H1 (cell line): ENCODE measurements around the gene ATXN7. TPM values are rescaled to one million over a fixed set of nuclear protein-coding genes. Genes with fewer than 3 reads are reported as not detected.

ENCODE experiments used
- CTCF ChIA-PET: fragments of 300-600 bp; sonication (Branson Sonifier 250); formaldehyde crosslinking; loops from one replicate; lab custom pipeline; 2021; ENCODE audit not compliant: partially characterized antibody; lab: Charles Lee
- POLR2A ChIA-PET: fragments of 300-600 bp; sonication (Branson Sonifier 250); formaldehyde crosslinking; loops from one replicate; lab custom pipeline; 2021; ENCODE audit warnings: inconsistent platforms; ENCODE audit not compliant: partially characterized antibody; lab: Charles Lee
- DNase-seq, 2 experiments: peaks; one replicate each; pipeline versions ENCODE4 v3.0.0 to v3.0.0-alpha.2; 2010 to 2022; ENCODE audit warnings: low spot score in 2 of 2, low read depth in 1 of 2, mixed read lengths in 1 of 2
- FAIRE-seq: peaks from 2 replicates; lab custom pipeline; 2011; peaks lifted over from hg19 to GRCh38; lab: Jason Lieb, UNC
- H2AFZ ChIP-seq: 2 replicates; pipeline ENCODE4 v1.8.1; 2012; ENCODE audit warnings: low read length, inconsistent platforms
- H2AK5ac ChIP-seq: 2 replicates; pipeline ENCODE4 v1.6.1; 2013; ENCODE audit warnings: low read depth, low read length
- H2BK120ac ChIP-seq: replicated peaks from 2 replicates; pipeline ENCODE3; 2013; ENCODE audit warnings: low read depth, low read length, inconsistent platforms
- H2BK12ac ChIP-seq: 2 replicates; pipeline ENCODE4 v1.6.1; 2013; ENCODE audit warnings: low read depth, low read length
- H2BK15ac ChIP-seq: 2 replicates; pipeline ENCODE4 v1.6.1; 2013; ENCODE audit warnings: low read length
- H2BK20ac ChIP-seq: 2 replicates; pipeline ENCODE4 v1.6.1; 2013; ENCODE audit warnings: low read length
- H2BK5ac ChIP-seq: 2 replicates; pipeline ENCODE4 v1.6.1; 2013; ENCODE audit warnings: low read depth, low read length
- H3K14ac ChIP-seq: 2 replicates; pipeline ENCODE4 v1.6.1; 2013; ENCODE audit warnings: inconsistent platforms; ENCODE audit not compliant: insufficient read length
- H3K18ac ChIP-seq: 2 replicates; pipeline ENCODE4 v1.6.1; 2013; ENCODE audit warnings: low read length; ENCODE audit errors: extremely low read depth
- H3K23ac ChIP-seq: 2 replicates; pipeline ENCODE4 v1.6.1; 2013; ENCODE audit warnings: inconsistent platforms; ENCODE audit not compliant: insufficient read length
- H3K23me2 ChIP-seq: 2 replicates; pipeline ENCODE4 v1.6.1; 2013; ENCODE audit warnings: low read depth, low read length
- H3K27ac ChIP-seq: 2 replicates; pipeline ENCODE4 v1.6.1; 2011; ENCODE audit warnings: low read depth, low read length, inconsistent platforms
- H3K27me3 ChIP-seq, 4 experiments: replicated peaks in 1 of 4; 1 replicate in 1 of 4; 2 replicates in 3 of 4; pipeline versions ENCODE4 v1.6.1 to v1.8.1; 2011 to 2013; ENCODE audit warnings: low read length in 3 of 4, mild to moderate bottlenecking in 3 of 4, inconsistent platforms in 2 of 4, mixed read lengths in 2 of 4, moderate library complexity in 1 of 4; ENCODE audit not compliant: control insufficient read depth in 3 of 4, insufficient read depth in 3 of 4; ENCODE audit errors: extremely low read depth in 1 of 4
- H3K36me3 ChIP-seq, 4 experiments: 2 replicates each; pipeline versions ENCODE4 v1.6.1 to v1.8.1; 2011 to 2013; ENCODE audit warnings: mild to moderate bottlenecking in 4 of 4, low read length in 3 of 4, moderate library complexity in 2 of 4, control low read depth in 1 of 4, inconsistent platforms in 1 of 4; ENCODE audit not compliant: insufficient read depth in 4 of 4, control insufficient read depth in 2 of 4
- H3K4ac ChIP-seq: replicated peaks from 2 replicates; pipeline ENCODE3; 2013; ENCODE audit warnings: low read length, low read depth, mixed read lengths, inconsistent platforms; ENCODE audit not compliant: insufficient read length
- H3K4me1 ChIP-seq, 4 experiments: replicated peaks in 1 of 4; 1 replicate in 1 of 4; 2 replicates in 3 of 4; pipeline versions ENCODE4 v1.6.1 to v1.8.1; 2011 to 2013; ENCODE audit warnings: low read length in 3 of 4, inconsistent platforms in 2 of 4, mixed read lengths in 1 of 4; ENCODE audit not compliant: insufficient read depth in 4 of 4, control insufficient read depth in 3 of 4
- H3K4me2 ChIP-seq, 2 experiments: 2 replicates each; pipeline versions ENCODE4 v1.6.1 to v1.8.1; 2011 to 2013; ENCODE audit warnings: low read depth in 2 of 2, low read length in 2 of 2, control low read depth in 1 of 2, inconsistent platforms in 1 of 2, mild to moderate bottlenecking in 1 of 2; ENCODE audit not compliant: insufficient read depth in 1 of 2
- H3K4me3 ChIP-seq, 4 experiments: fragments of 200-600, 300-600 bp in 1 of 4; sonication (generic), shearing (Covaris generic), sonication (Bioruptor Twin) in 1 of 4; 2 replicates each; pipeline versions ENCODE4 v1.5.1 to v1.8.1; 2011 to 2016; ENCODE audit warnings: low read length in 4 of 4, low read depth in 3 of 4, control low read depth in 2 of 4, inconsistent platforms in 2 of 4, mild to moderate bottlenecking in 2 of 4, mixed read lengths in 1 of 4, moderate library complexity in 1 of 4; ENCODE audit not compliant: insufficient read depth in 2 of 4; ENCODE audit errors: extremely low read depth in 1 of 4
- H3K56ac ChIP-seq: replicated peaks from 2 replicates; pipeline ENCODE3; 2013; ENCODE audit warnings: low read depth, mild to moderate bottlenecking, mixed read lengths, low read length, inconsistent platforms; ENCODE audit not compliant: insufficient read length
- H3K79me1 ChIP-seq: 2 replicates; pipeline ENCODE4 v1.6.1; 2013; ENCODE audit warnings: low read depth, low read length, control low read depth
- H3K79me2 ChIP-seq, 2 experiments: 2 replicates each; pipeline versions ENCODE4 v1.6.1 to v1.8.1; 2012 to 2013; ENCODE audit warnings: low read length in 2 of 2, mild to moderate bottlenecking in 2 of 2, inconsistent platforms in 1 of 2; ENCODE audit not compliant: insufficient read depth in 2 of 2, control insufficient read depth in 1 of 2
- H3K9ac ChIP-seq, 4 experiments: replicated peaks in 1 of 4; 1 replicate in 1 of 4; 2 replicates in 3 of 4; pipeline versions ENCODE4 v1.6.1 to v1.8.1; 2011 to 2013; ENCODE audit warnings: low read depth in 3 of 4, low read length in 3 of 4, control low read depth in 2 of 4, mild to moderate bottlenecking in 2 of 4, moderate library complexity in 2 of 4, inconsistent platforms in 1 of 4; ENCODE audit errors: extremely low read depth in 1 of 4
- H3K9me3 ChIP-seq, 2 experiments: 2 replicates each; pipeline versions ENCODE4 v1.6.1 to v1.8.1; 2012 to 2013; ENCODE audit warnings: mild to moderate bottlenecking in 2 of 2, moderate library complexity in 2 of 2, control low read depth in 1 of 2, inconsistent platforms in 1 of 2, low read depth in 1 of 2, low read length in 1 of 2, mixed read lengths in 1 of 2; ENCODE audit not compliant: insufficient read depth in 2 of 2
- H4K20me1 ChIP-seq, 2 experiments: replicated peaks in 1 of 2; 2 replicates each; pipeline versions ENCODE3 to v1.8.1; 2011 to 2013; ENCODE audit warnings: inconsistent platforms in 2 of 2, low read length in 2 of 2, mild to moderate bottlenecking in 1 of 2; ENCODE audit not compliant: insufficient read depth in 2 of 2, control insufficient read depth in 1 of 2
- H4K5ac ChIP-seq: 2 replicates; pipeline ENCODE4 v1.6.1; 2013; ENCODE audit warnings: low read length, low read depth, mixed read lengths, inconsistent platforms; ENCODE audit not compliant: insufficient read length
- H4K8ac ChIP-seq: 2 replicates; pipeline ENCODE4 v1.8.0; 2013; ENCODE audit warnings: mild to moderate bottlenecking, moderate library complexity, low read length, inconsistent platforms; ENCODE audit not compliant: insufficient read depth; ENCODE audit errors: extremely low read depth
- H4K91ac ChIP-seq: replicated peaks from 2 replicates; pipeline ENCODE3; 2013; ENCODE audit warnings: low read length, mixed read lengths, inconsistent platforms; ENCODE audit not compliant: insufficient read length
- CREB1 ChIP-seq: IDR thresholded peaks from 2 replicates; pipeline ENCODE4 v1.6.1; 2012; ENCODE audit warnings: inconsistent platforms
- EGR1 ChIP-seq: IDR thresholded peaks from 2 replicates; pipeline ENCODE4 v1.6.1; 2011; ENCODE audit warnings: low read depth, low read length, borderline replicate concordance
- GTF2F1 ChIP-seq: IDR thresholded peaks from 2 replicates; pipeline ENCODE4 v1.6.1; 2012; ENCODE audit warnings: low read depth, low read length, improper control_type of control experiment, borderline replicate concordance
- JUND ChIP-seq: IDR thresholded peaks from 2 replicates; pipeline ENCODE4 v1.6.1; 2011; ENCODE audit warnings: mild to moderate bottlenecking, improper control_type of control experiment, low read length
- NANOG ChIP-seq: IDR thresholded peaks from 2 replicates; pipeline ENCODE4 v1.6.1; 2011; ENCODE audit warnings: low read length, low read depth, mild to moderate bottlenecking, inconsistent platforms; ENCODE audit not compliant: insufficient read depth, poor library complexity, severe bottlenecking
- POLR2AphosphoS5 ChIP-seq: IDR thresholded peaks from 2 replicates; pipeline ENCODE4 v1.6.1; 2011; ENCODE audit warnings: low read depth, low read length
- POU5F1 ChIP-seq: IDR thresholded peaks from 2 replicates; pipeline ENCODE4 v1.6.1; 2011; ENCODE audit warnings: low read depth, mild to moderate bottlenecking, low read length, moderate library complexity
- RAD21 ChIP-seq, 2 experiments: IDR thresholded peaks in 1 of 2; conservative IDR thresholded peaks in 1 of 2; 2 replicates each; pipeline ENCODE4 v1.6.1; 2011; ENCODE audit warnings: low read depth in 2 of 2, low read length in 2 of 2, improper control_type of control experiment in 1 of 2, inconsistent platforms in 1 of 2, mild to moderate bottlenecking in 1 of 2, moderate library complexity in 1 of 2
- RNF2 ChIP-seq: fragments of 200-900, 300-1000 bp; sonication (generic); IDR thresholded peaks from 2 replicates; pipeline ENCODE4 v1.7.1; 2016; ENCODE audit warnings: borderline replicate concordance, low read depth, mild to moderate bottlenecking, antibody characterized with exemption, low read length; ENCODE audit not compliant: poor library complexity, severe bottlenecking; ENCODE audit errors: missing control alignments
- WGBS, 2 experiments: shearing (Covaris generic) in 1 of 2; methylation state at CpG; one replicate each; pipeline versions ENCODE4 v1.1.6 to v1.1.7; 2013 to 2015; ENCODE audit warnings: low lambda C conversion rate in 2 of 2, mixed read lengths in 2 of 2, inconsistent platforms in 1 of 2, low coverage in 1 of 2, missing lambda C conversion rate in 1 of 2; ENCODE audit not compliant: insufficient replicate concordance in 2 of 2, insufficient coverage in 1 of 2, insufficient read length in 1 of 2; ENCODE audit errors: extremely low coverage in 1 of 2, missing lambda C conversion rate in 1 of 2; 5-methylcytosine and 5-hydroxymethylcytosine counted together
- polyA plus RNA-seq, 7 experiments: library from polyadenylated mRNA; depleted of rRNA in 3 of 7; stranded (reverse) in 5 of 7; unstranded in 2 of 7; fragments of >200 nt in 5 of 7; fragments of 200-250 nt in 2 of 7; gene quantifications; 1 replicate in 5 of 7; 2 replicates in 1 of 7; 4 replicates in 1 of 7; pipeline versions ENCODE4 v1.2.1 to v1.2.3, GENCODE V29; 2011 to 2013; ENCODE audit warnings: missing spikeins in 2 of 7, mixed read lengths in 2 of 7
- total RNA-seq: library from RNA; stranded (reverse); fragmentation: NEBNext Ultra II Directional; extraction: Animal tissue kit (Norgen Biotek cat#: 25700); gene quantifications from 2 replicates; pipeline ENCODE4 v1.2.1, GENCODE V29; 2021
- TF ChIP-seq, protein P1 (sequence below), 3 experiments: IDR thresholded peaks; 1 replicate in 2 of 3; 2 replicates in 1 of 3; pipeline versions ENCODE4 v1.5.1 to v1.6.1; 2011; ENCODE audit warnings: low read length in 3 of 3, mild to moderate bottlenecking in 3 of 3, inconsistent platforms in 2 of 3, low read depth in 1 of 3, moderate library complexity in 1 of 3; ENCODE audit not compliant: insufficient read depth in 1 of 3; ENCODE audit errors: control extremely low read depth in 1 of 3

ATXN7 gene
- total and polyA plus RNA-seq, 2 of the 8 experiments (the other 6 are each of a cell fraction or from before 2014, with no cell fraction given) = 15.5 to 16.8 TPM

GRCh38 chr3:63993653-63994079 is 130.0 kb downstream of the ATXN7 start:
- peak; percentile 55 for FAIRE-seq
- POLR2A ChIA-PET = interaction anchor here (1.3 to 1.4 kb wide), 2 partner anchors 11 to 15 kb away, joined by 3 read pairs; no protein-coding TSS in a partner anchor
- H3K4me1 ChIP-seq = no peaks in the 10 kb centered on the region
- TF ChIP-seq GTF2F1 (no peak), POU5F1 (no peak), RAD21 (IDR thresholded peaks at IDR 0.05 in 1 of 2, conservative IDR thresholded peaks at IDR 0.05 in 1 of 2; ENCODE audit: low read depth in 2 of 2, low read length in 2 of 2) (peak; percentile 91 to 94), EGR1 (no peak), CREB1 (no peak), JUND (0 out of 2 replicates have a peak, but pooled peaks have one; percentile 34), RNF2 (no peak), POLR2AphosphoS5 (no peak), NANOG (no peak)
- TF ChIP-seq, protein P1, sequence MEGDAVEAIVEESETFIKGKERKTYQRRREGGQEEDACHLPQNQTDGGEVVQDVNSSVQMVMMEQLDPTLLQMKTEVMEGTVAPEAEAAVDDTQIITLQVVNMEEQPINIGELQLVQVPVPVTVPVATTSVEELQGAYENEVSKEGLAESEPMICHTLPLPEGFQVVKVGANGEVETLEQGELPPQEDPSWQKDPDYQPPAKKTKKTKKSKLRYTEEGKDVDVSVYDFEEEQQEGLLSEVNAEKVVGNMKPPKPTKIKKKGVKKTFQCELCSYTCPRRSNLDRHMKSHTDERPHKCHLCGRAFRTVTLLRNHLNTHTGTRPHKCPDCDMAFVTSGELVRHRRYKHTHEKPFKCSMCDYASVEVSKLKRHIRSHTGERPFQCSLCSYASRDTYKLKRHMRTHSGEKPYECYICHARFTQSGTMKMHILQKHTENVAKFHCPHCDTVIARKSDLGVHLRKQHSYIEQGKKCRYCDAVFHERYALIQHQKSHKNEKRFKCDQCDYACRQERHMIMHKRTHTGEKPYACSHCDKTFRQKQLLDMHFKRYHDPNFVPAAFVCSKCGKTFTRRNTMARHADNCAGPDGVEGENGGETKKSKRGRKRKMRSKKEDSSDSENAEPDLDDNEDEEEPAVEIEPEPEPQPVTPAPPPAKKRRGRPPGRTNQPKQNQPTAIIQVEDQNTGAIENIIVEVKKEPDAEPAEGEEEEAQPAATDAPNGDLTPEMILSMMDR (IDR thresholded peaks at IDR 0.05; ENCODE audit: control extremely low read depth in 1 of 3, insufficient read depth in 1 of 3, low read depth in 1 of 3, low read length in 3 of 3) = peak; percentile 80 to 95 (median 90)

More at GRCh38 chr3:63993653-63994079, 130.0 kb downstream of the ATXN7 start:
- no peak overlapping the region for H3K4ac ChIP-seq
- no peak overlapping the region for H2BK20ac ChIP-seq
- no peak overlapping the region for H3K4me2 ChIP-seq
- no peaks in the 10 kb centered on the region for H3K27me3 ChIP-seq
- WGBS, 2 experiments = 54% methylated on average over 3 of the region's 3 CpGs; no CpG with 5 or more reads in 1 of the 2 experiments
- no peak overlapping the region for H2BK5ac ChIP-seq
- no peaks in the 10 kb centered on the region for H3K9me3 ChIP-seq
- no peak overlapping the region for H2BK15ac ChIP-seq
- no peak overlapping the region for H2AK5ac ChIP-seq
- CTCF ChIA-PET = interaction anchor here (0.7 to 10.4 kb wide), 25 partner anchors 9 to 567 kb away, joined by 3 to 115 read pairs (median 4); no protein-coding TSS in a partner anchor
- no peak overlapping the region for H4K91ac ChIP-seq
- H3K4me3 ChIP-seq = no peak overlapping the region
- no peak overlapping the region for H3K56ac ChIP-seq
- H2BK120ac ChIP-seq = no peak overlapping the region
- H3K23ac ChIP-seq = no peak overlapping the region
- no peaks in the 10 kb centered on the region for H4K20me1 ChIP-seq
- no peak overlapping the region for H4K5ac ChIP-seq
- H2BK12ac ChIP-seq = no peak overlapping the region
- H3K18ac ChIP-seq = no peak overlapping the region
- H3K14ac ChIP-seq = no peak overlapping the region
- no peaks in the 10 kb centered on the region for H3K79me1 ChIP-seq
- H4K8ac ChIP-seq = no peak overlapping the region
- peaks cover 15 to 45% (median 28%) of the 10 kb centered on the region in 4 experiments; a peak in 7 of 8 replicates for H3K36me3 ChIP-seq
- no peak overlapping the region for H3K27ac ChIP-seq
- no peaks in the 10 kb centered on the region for H3K79me2 ChIP-seq
- no peak overlapping the region for H2AFZ ChIP-seq
- DNase-seq = peak; percentile 47 to 61
- no peak overlapping the region for H3K9ac ChIP-seq
- no peaks in the 10 kb centered on the region for H3K23me2 ChIP-seq
